CD4-positive, alpha-beta T cell treated with Interleukin-6 for 4 hours (primary cell): ENCODE results near the gene MN1.

Experiments used
- DNase-seq: peaks from one replicate; pipeline ENCODE4 v3.0.0-alpha.2; 2020; ENCODE audit warnings: mixed read lengths

The MN1 gene

DNA sequence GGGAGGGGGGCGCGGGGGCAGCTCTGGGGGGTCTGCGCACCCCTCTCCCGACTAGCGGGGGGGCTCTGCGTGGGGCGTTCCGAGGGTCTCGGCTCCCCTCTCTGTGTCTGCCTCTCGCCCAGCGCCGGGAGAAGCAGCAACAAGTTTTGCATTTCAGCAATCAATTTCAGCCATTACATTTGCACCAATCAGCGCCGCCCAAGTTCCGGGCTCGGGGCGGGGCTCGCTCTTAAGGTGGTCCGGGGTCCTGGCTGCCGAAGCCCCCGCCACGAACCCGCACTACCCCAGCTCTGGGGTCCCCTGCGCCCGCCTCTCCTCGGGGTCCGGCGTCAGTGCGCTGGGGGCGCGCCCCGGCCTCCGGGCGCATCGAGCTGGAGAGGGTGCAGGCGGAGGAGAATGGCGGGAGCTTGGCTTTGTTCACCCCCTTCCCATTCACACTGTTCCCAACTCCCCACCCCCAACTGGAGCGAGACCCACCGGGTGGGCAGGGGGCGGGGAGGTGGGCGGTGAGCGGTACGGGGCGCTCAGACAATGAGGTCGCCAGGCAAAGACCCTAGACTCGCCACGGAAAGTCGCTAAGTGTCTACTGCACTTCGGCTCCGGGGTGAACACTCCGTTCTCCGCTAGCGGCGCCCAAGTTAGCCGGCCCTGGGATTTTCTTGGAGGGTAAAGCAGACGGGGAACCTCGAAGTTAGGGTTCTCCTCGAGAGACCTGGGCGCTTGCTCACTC, at the start of gene MN1:
TSS of gene MN1 (minus strand) at position 141 of the 730 bp plus-strand sequence. CDS start 1,213 bp downstream, outside the sequence.
- DNase-seq: peak; percentile 70

DNA sequence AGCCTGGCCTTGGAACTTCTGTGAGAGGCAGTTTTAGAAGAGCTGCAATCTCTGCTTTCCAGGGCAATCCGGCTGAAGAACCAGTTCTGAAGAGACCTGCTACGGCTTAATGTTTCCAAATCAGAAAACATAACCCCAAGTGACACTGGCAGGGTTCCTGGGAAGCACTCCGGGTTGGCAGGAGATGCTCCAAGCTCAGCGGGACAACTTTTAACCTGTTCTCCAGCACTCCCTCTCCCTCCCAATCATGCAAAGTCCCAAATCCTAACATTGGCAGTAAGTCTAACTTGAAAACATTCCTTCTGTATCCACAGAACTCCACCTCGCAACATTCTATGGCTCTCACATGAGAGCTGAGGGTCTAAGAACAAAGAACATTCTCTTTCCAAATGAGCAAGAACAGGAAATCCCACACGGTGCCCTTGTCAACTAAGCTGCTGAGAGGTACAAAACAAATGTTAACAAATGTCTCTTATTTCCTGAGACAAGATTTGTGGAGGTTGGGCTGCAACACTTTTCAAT, 48.5 kb upstream of the MN1 start:
- DNase-seq: no peak

DNA sequence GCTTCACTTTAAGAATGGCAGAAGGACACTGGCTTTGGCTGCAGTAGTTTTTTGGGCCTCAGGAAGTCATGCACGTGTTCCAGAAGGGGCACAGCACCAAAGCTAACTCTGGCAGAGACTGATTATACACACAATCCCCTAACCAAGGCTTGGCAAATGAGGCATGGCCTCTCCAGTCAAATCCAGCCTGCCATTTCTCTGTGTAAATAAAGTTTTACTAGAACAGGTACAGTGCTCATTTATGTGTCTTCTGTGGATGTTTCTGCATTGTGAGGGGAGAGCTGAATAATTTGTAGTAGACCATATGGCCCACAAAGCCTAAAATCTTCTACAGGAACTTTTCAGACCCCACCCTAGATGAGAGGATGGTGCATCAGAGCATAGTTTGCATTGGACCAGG, 46.4 kb upstream of the MN1 start:
- DNase-seq: no peak

DNA sequence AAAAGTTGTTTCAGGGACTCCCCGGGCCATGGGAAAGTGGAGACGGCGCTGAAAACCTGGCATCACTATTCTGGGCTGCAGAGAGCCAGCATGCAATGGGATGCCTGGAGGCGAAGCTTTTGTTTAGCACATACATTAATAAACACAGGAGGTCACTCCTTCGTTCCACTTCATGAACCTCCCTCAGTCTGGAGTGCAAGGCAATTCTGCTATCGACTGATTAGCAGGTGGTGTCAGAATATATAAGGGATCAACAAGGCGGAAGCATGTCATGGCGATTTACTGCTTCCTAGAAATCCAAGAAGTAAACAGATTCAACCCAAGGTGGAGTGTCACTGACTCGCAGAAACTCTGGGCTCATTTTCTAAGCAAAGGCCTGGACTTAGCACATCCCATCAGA, 45.4 kb upstream of the MN1 start:
- no peak for DNase-seq

DNA sequence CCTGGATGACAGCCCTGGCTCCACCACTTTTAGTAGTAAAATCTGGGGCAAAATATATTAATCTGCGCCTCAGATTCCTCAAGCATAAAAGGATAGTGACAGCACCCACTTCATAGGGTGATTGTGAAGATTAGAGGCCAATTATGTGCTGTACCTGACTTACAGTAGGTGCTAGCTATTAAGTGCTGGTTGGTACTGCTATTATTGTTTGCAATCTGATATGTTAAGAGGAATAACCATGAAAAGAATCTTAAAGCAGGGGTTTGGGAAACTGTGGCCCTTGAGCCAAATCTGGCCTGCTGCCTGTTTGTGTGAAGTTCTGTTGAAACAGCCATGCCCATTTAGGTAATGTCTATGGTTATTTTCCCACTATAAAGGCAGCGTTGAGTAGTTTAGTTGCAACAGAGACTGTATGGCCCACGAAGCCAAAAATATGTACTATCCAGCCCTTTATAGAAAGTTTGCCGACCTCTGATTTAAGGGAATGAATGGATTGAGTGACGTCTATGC, 44.7 kb upstream of the MN1 start:
- no peak for DNase-seq

DNA sequence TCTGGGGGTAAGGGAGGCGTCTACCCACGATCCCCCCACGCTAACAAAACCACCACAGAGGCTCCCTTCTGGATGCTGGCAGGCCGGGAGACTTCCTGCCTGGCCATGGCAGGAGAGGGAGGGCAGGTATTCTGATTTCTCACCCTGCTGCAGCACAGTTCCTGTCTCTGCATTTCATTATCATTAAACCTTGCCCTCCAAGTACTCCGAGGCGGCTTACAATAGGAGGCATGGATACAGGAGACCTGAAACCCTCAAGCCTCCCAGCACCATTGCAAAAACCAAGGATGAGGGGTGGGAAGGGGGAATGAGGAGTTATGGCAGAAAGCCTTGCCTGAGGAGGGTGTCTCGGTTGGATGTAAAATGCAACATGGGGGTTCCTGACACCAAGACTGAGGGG, 44.1 kb upstream of the MN1 start:
- no peak for DNase-seq

DNA sequence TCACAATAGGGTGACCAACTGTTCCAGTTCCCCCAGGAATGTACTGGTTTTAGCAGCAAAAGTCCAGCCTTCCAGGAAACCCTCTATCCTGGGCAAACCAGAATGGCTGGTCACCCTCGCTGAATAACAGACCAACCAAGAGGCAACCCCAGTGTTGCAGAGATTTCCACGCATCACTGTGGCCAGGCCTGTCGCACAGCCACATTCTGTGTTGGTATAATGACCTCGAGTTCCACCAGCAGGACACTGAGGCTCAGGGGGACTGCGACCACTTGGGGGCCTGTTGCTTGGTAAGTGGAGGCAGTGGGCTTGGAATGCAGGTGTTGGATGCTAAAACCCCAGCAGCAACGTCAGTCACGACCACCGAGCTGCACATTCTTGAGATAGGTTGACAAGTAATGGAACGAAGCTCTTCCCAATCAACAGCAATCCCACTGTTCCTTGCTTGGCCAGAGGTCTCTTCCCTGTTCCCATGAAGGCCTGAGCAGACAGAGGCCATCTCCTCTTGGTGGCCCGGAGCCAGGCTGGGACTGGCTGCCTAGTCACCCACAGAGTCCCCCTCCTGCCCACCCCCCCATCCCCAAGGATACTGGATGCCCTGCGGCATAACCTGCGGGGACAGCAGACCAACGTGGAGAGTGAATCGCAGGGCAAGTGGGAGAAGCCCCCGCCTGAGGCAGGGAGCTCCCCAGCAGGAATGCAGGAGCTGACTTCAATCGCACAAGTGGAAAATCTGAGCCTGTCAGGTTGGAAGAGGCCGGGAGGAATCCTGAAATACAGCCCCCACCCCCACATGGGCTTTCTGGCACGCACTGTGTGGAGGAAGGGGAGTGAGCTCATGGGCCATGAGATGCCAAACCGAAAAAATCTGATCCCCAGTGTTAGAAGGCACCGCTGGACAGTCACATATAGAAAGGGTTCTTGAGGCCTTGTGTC, 43.4 kb upstream of the MN1 start:
- no peak for DNase-seq

DNA sequence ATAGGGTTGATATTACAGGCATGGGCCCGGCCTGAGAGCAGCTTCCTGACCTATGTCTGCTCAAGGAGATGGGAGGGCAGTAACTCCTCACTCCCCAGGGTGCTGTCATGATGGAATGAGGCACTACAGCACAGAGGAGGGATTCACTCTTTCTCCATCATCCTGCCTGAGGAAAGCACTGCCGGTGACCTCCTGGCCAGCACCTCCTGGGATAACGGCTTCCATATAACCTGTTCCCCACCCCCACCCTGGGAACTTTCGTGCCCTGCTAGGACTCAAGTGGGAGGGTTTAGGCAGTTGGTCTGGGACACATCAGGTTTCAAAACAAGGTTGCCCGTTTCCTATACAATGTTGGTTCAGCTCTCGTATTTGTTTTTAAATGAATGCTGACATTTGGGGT, 42.7 kb upstream of the MN1 start:
- DNase-seq: no peak

DNA sequence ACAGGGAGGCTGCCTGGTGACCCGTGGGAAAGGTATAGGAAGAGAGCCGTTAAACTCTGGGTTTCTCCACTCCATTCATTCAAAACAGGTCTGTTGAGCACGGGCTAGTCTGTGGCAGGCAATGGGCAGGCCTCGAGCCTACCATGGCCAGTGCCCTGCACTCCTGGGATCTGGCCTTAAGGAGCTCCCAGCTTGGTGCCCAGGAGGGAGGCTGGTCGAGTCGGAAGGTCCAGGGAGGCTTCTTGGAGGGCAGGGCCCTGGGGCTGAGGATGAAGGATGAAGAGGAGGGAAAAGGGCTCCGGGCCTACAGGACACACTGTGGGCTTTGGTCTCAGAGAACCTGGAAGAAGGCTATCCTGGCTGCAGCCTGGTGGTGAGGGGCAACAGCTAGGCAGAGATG, 41.9 kb upstream of the MN1 start:
- no peak for DNase-seq

DNA sequence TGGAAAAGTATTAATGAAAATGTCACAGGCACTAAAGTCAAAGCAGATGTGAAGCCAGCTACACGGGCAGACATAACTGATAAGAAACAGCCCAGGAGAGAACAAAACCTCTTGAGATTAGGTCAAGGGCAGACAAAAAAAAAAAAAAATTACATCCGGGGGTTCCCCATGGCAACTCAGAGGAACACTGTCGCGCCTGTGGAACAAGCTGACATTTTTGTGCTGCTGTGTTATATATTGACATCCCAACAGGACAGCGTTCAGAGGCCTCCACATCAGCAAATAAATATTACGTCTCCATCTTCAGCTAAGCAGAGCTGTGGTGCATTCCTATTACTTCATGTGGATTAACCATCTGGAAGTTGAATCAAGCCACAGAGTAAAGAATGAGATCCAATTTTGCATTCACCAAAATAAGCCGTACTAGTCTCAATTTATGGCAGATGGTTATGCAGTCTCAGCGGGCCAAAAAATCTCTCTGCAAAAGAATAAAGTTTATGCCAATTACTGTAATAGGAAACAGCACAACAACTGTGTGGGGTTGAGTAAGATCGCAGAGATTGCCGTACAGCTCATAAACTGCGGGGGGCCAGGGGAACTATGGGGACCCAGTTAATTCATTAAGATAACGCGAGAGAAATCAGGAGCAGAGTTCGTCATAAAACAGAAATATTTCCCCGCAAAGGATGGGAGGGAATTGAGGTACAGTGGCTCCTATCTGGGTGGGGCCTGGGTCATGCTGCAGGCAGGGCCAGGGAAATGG, 41.3 kb upstream of the MN1 start:
- DNase-seq: no peak

DNA sequence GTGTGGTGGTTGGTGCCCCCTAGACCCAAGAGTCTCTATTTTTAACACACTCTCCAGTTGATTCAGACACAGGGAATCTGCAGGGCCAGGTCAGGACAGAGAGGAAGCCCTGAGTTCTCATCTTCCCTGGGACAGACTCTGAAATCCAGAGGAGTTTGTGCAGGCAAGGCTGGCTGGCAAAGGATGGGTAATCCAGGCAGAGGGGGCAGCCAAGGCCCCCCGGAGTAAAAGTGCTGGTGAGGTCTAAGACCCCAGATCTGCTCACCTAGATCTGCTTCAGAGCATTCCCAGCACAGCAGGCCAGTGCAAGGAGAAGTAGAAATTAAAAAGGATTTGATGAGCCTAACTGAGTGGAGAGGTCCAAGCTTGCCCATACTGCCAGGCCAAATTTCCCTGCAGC, 40.6 kb upstream of the MN1 start:
- DNase-seq: no peak

DNA sequence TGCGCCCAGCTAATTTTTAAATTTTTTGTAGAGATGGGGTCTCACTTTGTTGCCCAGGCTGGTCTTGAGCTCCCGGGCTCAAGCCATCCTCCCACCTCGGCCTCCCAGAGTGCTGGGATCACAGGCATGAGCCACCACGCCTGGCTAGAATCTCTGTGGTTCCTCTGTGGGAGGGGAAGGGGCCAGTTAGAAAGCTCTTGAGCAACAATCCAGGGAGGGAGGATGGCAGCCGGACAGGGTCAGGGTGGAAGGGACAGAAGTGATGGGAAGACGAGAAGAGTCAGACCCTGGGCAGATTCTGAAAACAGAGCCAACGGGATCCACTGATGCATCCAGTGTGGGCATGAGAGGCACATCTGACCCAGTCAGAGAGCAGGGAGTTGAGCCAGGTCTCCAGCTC, 38.9 kb upstream of the MN1 start:
- no peak for DNase-seq

DNA sequence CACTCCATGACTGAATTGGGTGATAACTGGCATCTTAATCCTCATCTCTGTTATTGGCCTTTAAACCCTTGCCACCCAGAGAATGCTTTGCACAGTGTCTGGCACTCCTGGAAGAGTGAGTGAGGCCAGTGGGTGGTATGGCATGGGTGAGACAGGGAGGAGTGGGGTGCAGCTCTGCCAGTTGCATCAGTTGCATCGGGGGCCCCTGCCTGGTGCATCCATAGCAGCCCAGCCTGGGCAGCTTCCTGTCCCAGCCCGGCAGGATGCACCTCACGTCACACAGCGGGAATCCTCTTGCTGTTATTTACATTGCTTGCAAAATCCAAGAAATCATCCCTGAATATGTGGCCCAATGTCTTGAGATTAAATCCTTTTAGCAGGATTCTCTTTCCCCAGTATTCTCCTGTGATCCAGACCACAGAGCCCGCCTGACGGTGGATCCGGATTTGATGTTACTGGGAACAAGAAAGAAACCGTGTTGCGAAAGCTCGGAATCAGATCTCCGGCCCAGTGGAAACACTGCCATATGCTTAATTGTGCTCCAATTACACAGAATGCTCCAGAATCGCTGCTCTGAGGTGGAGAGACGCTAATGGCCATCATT, 37.6 kb upstream of the MN1 start:
- no peak for DNase-seq

DNA sequence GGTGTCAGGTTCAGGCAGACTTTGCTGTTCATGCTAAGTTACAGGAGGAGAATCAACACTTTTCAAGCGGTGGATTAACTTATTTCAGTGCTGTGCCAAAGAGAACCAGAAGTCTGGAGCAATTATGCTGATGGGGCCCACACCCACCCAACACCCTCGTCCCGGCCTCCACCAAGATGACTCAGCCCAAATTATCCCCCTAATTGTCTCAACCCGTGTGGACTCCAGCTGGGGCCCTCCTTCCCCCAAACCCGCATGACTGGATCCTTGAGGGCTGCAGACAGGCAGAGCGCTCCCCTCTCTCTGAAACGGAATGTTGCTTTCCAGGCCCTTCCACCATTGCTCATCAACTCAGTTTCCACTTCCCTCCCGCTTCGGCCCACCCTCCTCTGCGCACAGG, 34.6 kb upstream of the MN1 start:
- no peak for DNase-seq

DNA sequence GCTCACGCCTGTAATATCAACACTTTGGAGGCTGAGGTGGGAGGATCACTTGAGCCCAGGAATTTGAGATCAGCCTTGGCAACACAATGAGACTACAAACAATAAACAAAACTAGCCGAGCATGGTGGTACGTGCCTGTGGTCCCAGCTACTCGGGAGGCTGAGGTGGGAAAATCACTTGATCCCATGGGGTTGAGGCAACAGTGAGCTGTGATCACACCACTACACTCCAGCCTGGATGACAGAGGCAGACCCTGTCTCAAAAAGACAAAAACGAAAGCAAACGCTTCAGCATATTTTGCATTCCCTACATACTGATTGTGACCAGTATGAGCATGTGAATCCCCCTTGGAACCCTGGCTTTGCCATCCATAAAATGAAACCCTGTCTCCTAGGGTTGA, 33.9 kb upstream of the MN1 start:
- DNase-seq: no peak

DNA sequence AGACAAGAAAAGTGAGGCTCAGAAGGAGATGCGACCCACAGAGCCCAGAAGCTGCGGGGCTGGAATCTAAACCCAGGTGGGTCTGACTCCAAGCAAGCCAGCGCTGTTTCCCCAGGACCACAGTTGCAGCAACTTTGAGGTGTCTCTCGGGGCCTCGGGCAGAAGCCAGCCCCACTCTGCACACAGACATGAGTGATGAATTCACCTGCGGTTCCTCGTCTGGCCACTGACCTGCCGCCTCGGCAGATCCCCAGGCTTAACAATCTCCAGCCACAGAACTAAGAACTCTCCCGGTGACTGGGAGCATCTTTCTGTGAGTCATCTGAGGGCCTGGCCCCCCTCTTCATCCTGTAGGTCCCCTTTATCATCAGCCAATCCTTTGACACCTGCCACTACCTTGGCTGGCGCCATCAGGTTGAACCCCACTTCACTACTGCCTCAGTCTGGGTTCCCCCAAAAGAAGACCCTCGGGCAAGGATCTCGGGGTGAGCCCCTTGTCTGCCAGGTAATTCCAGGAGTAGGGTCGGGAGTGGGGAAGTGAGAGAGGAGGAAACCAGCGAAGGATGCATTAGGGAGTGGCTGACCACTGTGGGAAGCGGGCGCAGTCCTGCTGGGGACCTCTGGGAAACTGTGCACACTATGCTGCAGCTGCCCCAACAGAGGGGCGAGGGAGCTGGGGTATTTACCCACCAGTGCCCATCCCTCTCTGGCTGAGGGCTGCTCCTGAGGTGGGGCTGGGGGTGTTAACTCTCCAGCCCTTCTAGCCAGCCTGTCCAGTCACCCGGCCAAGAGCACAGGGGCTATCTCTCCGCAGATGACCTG, 33.0 kb upstream of the MN1 start:
- no peak for DNase-seq

DNA sequence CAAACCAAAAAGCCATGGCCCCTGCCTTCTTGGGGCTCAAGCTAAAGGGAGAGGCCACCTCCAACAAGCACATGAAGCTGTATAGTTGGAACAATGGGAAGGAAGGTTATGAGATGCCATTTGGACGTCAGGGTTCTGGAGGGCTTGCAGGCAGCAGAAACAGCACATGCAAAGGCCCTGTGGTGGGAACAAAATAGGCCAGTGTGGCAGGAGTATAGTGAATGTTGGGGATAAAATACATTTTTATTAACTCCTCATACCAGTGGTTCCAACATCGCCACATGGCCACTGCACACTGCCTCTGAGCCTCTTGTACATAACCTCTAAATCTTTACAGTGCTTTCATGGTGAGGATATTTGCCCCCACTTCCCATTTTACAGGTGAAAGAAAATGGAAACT, 32.2 kb upstream of the MN1 start:
- no peak for DNase-seq

DNA sequence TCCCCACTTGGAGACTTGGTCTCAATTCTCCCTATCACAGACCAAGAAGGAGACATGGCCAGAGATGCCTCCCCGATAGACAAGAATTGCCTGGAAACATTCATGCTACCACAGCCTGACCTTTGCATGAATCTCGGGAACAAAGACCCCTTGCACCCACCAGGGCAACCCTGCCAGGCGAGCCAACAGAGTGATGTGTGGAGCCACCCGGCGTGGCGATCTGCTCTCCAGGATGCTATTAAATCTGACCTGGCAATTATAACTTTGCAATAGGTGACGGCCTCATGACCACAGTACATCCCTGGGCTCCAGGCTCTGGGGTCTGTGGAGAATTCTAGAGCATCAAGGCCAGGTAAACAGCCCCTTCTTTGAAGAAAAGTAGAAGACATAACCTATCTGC, 31.1 kb upstream of the MN1 start:
- DNase-seq: no peak

DNA sequence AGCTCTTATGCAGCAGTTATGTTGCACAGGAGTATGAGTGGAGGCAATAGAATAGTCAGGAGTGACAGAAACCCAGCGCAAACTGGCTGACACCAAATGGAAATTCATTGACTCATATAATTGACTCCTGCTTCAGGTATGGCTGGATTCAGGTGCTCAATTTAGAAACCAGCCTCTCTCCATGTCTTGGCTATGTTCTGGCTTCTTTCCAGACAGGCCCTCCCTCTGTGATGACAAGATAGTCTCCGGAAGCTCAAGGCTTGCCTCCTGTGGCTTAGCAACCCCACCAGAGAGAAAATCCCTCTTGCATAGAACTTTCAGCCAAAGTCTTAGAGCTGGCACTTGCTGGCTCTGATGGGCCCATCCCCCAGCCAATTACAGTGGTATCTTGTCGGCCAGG, 28.1 kb upstream of the MN1 start:
- DNase-seq: no peak

DNA sequence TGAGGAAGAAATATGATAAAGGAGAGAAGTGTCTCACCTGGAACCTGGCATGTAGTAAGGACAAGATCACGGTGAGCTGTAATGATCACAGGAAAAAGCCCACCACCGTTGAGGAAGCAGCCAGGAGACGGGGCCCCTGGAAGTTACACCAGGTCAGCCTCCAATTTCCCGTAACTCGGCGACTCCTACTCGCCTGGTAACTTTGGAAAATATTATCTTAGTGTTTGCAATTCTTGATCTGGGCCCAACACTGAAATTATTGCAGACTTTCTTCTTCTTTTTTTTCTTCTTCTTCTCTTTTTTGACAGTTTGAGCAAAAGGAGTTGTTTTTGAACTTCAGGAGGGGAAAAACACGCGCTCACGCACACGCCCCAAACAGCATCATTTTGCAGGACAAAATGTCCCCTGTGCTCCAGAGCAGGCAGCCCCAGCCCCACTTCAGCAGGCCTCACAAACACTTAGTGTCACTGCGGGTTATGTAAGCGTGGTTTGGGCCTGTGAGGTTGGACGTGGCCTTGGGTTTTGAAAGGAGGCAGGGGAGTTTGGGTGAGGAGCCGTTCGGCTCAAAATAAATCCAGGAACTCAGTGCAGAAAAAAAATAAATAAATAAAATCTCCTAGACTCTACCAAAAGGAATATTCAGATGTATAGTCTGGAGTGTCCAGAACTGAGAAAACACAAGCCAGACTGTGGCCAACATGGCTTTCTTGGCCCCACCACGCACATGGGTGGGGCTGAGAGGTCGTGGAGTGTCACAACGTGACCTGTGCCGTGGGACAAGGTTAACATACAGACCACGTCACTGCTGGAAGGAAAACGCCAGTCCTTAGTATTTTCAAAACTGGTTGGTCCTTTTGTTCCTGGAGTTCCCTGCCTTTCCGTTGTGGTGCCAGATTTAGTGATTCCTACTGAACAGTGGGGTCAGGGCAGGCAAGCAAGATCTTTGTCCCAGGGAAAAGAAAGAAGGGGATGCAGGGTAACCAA, 26.3 kb upstream of the MN1 start:
- DNase-seq: no peak
